ENCODE data around the gene DNAJB6.
"Not testable (repeated sequence)": the region's sequence is repeated elsewhere in the genome, so short reads cannot be mapped to it uniquely, and the experiment has no call there.

The DNAJB6 gene

GRCh38 chr7:157323401-157323800, 13.4 kb upstream of the DNAJB6 start:
- DNase-seq (ENCODE audit: low read depth, low spot score) = no peak

- no peak for DNase-seq (ENCODE audit: low read depth, low spot score)
Measured at GRCh38 chr7:157329447-157329846, 7.4 kb upstream of the DNAJB6 start.

GRCh38 chr7:157330567-157330966, 6.2 kb upstream of the DNAJB6 start:
- not testable (repeated sequence) for DNase-seq (ENCODE audit: low read depth, low spot score)

- not testable (repeated sequence) for DNase-seq (ENCODE audit: low read depth, low spot score)
Measured at GRCh38 chr7:157331049-157331448, 5.8 kb upstream of the DNAJB6 start.

- no peak for DNase-seq (ENCODE audit: low read depth, low spot score)
Measured at GRCh38 chr7:157335236-157335635, 1.6 kb upstream of the DNAJB6 start.

- DNase-seq (ENCODE audit: low read depth, low spot score) = no peak
Measured at GRCh38 chr7:157335991-157336382, 817 bp upstream of the DNAJB6 start.

- DNase-seq (ENCODE audit: low read depth, low spot score) = peak; percentile 16
Measured at GRCh38 chr7:157337316-157338149, 729 bp downstream of the DNAJB6 start.

- peak; percentile 37 for DNase-seq (ENCODE audit: low read depth, low spot score)
Measured at GRCh38 chr7:157339777-157340677, 3.2 kb downstream of the DNAJB6 start.

GRCh38 chr7:157347217-157347904, 10.6 kb downstream of the DNAJB6 start:
- DNase-seq (ENCODE audit: low read depth, low spot score) = no peak

GRCh38 chr7:157348548-157348947, 11.7 kb downstream of the DNAJB6 start:
- DNase-seq (ENCODE audit: low read depth, low spot score) = no peak

GRCh38 chr7:157352516-157352915, 15.7 kb downstream of the DNAJB6 start:
- DNase-seq (ENCODE audit: low read depth, low spot score) = no peak

- no peak for DNase-seq (ENCODE audit: low read depth, low spot score)
Measured at GRCh38 chr7:157355784-157356511, 19.1 kb downstream of the DNAJB6 start.

- no peak for DNase-seq (ENCODE audit: low read depth, low spot score)
Measured at GRCh38 chr7:157357129-157358040, 20.6 kb downstream of the DNAJB6 start.

GRCh38 chr7:157358041-157358752, 21.4 kb downstream of the DNAJB6 start:
- DNase-seq (ENCODE audit: low read depth, low spot score) = no peak

- DNase-seq (ENCODE audit: low read depth, low spot score) = no peak
Measured at GRCh38 chr7:157358753-157359096, 21.9 kb downstream of the DNAJB6 start.

GRCh38 chr7:157359581-157359980, 22.8 kb downstream of the DNAJB6 start:
- no peak for DNase-seq (ENCODE audit: low read depth, low spot score)

GRCh38 chr7:157360483-157361025, 23.8 kb downstream of the DNAJB6 start:
- DNase-seq (ENCODE audit: low read depth, low spot score) = no peak

- DNase-seq (ENCODE audit: low read depth, low spot score) = no peak
Measured at GRCh38 chr7:157361537-157361936, 24.7 kb downstream of the DNAJB6 start.

- DNase-seq (ENCODE audit: low read depth, low spot score) = no peak
Measured at GRCh38 chr7:157362729-157363128, 25.9 kb downstream of the DNAJB6 start.

All from activated naive CD8-positive, alpha-beta T cell treated with anti-CD3 and anti-CD28 coated beads, Interleukin-2, amount 50 U/mL, for 16 hours (primary cell).